HepG2 (cell line): ENCODE results near the gene CPNE2. TPM values are rescaled to one million over a fixed set of nuclear protein-coding genes. Genes with fewer than 3 reads are reported as not detected.

Experiments
- HIVEP1 ChIP-seq: sonication (generic); formaldehyde crosslinking; IDR thresholded peaks from 2 replicates; pipeline ENCODE4 v1.4.0; 2020; ENCODE audit warnings: mild to moderate bottlenecking, missing genetic modification reagents
- KLF15 ChIP-seq: sonication (generic); formaldehyde crosslinking; IDR thresholded peaks from 2 replicates; pipeline ENCODE4 v1.8.1; 2023; ENCODE audit warnings: borderline replicate concordance, mild to moderate bottlenecking, inconsistent platforms, missing genetic modification reagents, mixed read lengths
- NFKB2 ChIP-seq: sonication (generic); formaldehyde crosslinking; IDR thresholded peaks from 2 replicates; pipeline ENCODE4 v1.4.0; 2020; ENCODE audit warnings: missing genetic modification reagents, borderline replicate concordance
- NR0B2 ChIP-seq: sonication (generic); formaldehyde crosslinking; IDR thresholded peaks from 2 replicates; pipeline ENCODE4 v1.4.0; 2020; ENCODE audit warnings: mild to moderate bottlenecking, missing genetic modification reagents
- NR1H2 ChIP-seq: sonication (generic); formaldehyde crosslinking; IDR thresholded peaks from 2 replicates; pipeline ENCODE4 v1.8.1; 2022; ENCODE audit warnings: low read depth, missing genetic modification reagents, borderline replicate concordance
- RFX1 ChIP-seq: fragments of 450-650 bp; IDR thresholded peaks from 2 replicates; pipeline ENCODE4 v1.6.1; 2017
- SETDB1 ChIP-seq: sonication (generic); formaldehyde crosslinking; IDR thresholded peaks from 2 replicates; pipeline ENCODE4 v1.5.1; 2020; ENCODE audit warnings: missing genetic modification reagents, mild to moderate bottlenecking, borderline replicate concordance
- TCF7 ChIP-seq: sonication (generic); IDR thresholded peaks from 2 replicates; pipeline ENCODE4 v1.6.1; 2016; ENCODE audit warnings: antibody characterized with exemption, low read depth
- ZNF687 ChIP-seq: sonication (generic); formaldehyde crosslinking; IDR thresholded peaks from 2 replicates; pipeline ENCODE4 v1.5.1; 2020; ENCODE audit warnings: mild to moderate bottlenecking, missing genetic modification reagents, moderate library complexity
- polyA plus RNA-seq, 8 experiments: library from polyadenylated mRNA; depleted of rRNA in 3 of 8; stranded (reverse) in 7 of 8; unstranded in 1 of 8; fragments of >200 nt; fragmentation: Illumina TruSeq in 4 of 8; extraction: Trizol in 4 of 8; gene quantifications; 2 replicates each; pipeline versions ENCODE4 v1.2.1 to v1.2.3, GENCODE V29; 2011 to 2016; ENCODE audit warnings: low read depth in 4 of 8, missing spikeins in 1 of 8, mixed read lengths in 1 of 8; ENCODE audit not compliant: insufficient read depth in 1 of 8
- total RNA-seq, 5 experiments: library from RNA; depleted of rRNA; stranded (reverse); fragments of >200 nt; fragmentation: Illumina TruSeq; extraction: Trizol; gene quantifications; 2 replicates each; pipeline ENCODE4 v1.2.3, GENCODE V29; 2016; ENCODE audit warnings: low read depth in 1 of 5
- TF ChIP-seq, protein P1 (sequence below): IDR thresholded peaks from 2 replicates; pipeline ENCODE4 v1.6.1; 2012; ENCODE audit warnings: low read length, improper control_type of control experiment
- TF ChIP-seq, protein P2 (sequence below), 2 experiments: sonication (generic) in 1 of 2; formaldehyde crosslinking in 1 of 2; IDR thresholded peaks; 2 replicates each; pipeline versions ENCODE4 v1.6.1 to v1.9.0; 2014 to 2022; ENCODE audit warnings: antibody characterized with exemption in 1 of 2, borderline replicate concordance in 1 of 2, inconsistent platforms in 1 of 2, low read depth in 1 of 2, missing genetic modification reagents in 1 of 2
- TF ChIP-seq, protein P3 (sequence below): sonication (generic); formaldehyde crosslinking; IDR thresholded peaks from 2 replicates; pipeline ENCODE4 v1.5.1; 2020; ENCODE audit warnings: mild to moderate bottlenecking, moderate library complexity, missing genetic modification reagents

CPNE2 gene
- total and polyA plus RNA-seq, 2 of the 13 experiments (the other 11 are each of a cell fraction or from before 2014, with no cell fraction given) = 10.6 to 23.3 TPM

DNA sequence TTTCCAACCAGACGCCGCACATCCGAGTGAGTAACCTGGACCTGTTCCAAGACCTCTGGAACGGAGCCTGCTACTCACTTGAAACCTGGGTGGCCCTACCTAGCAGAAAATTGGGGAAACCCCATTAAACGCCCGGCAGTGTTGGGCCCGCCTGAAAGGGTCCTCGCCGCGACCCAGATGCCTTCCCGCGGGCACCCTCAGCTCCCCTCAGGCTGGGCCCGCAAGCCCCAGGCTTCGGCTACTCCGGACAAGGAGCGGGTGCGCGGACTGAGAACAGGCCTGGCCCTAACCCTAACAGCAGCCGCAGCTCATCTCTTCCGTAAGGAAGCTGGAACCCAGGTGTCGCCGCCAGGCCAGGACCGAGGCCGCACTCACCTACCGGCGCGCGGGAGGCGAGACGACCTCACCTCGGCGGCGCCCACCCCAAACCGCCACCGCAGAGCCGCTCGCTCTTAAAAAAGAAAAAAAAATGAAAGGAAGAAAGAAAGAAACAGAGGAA, 93.1 kb downstream of the CPNE2 start (continued):
- TF ChIP-seq, protein P1, sequence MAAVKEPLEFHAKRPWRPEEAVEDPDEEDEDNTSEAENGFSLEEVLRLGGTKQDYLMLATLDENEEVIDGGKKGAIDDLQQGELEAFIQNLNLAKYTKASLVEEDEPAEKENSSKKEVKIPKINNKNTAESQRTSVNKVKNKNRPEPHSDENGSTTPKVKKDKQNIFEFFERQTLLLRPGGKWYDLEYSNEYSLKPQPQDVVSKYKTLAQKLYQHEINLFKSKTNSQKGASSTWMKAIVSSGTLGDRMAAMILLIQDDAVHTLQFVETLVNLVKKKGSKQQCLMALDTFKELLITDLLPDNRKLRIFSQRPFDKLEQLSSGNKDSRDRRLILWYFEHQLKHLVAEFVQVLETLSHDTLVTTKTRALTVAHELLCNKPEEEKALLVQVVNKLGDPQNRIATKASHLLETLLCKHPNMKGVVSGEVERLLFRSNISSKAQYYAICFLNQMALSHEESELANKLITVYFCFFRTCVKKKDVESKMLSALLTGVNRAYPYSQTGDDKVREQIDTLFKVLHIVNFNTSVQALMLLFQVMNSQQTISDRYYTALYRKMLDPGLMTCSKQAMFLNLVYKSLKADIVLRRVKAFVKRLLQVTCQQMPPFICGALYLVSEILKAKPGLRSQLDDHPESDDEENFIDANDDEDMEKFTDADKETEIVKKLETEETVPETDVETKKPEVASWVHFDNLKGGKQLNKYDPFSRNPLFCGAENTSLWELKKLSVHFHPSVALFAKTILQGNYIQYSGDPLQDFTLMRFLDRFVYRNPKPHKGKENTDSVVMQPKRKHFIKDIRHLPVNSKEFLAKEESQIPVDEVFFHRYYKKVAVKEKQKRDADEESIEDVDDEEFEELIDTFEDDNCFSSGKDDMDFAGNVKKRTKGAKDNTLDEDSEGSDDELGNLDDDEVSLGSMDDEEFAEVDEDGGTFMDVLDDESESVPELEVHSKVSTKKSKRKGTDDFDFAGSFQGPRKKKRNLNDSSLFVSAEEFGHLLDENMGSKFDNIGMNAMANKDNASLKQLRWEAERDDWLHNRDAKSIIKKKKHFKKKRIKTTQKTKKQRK = no peak
- TF ChIP-seq ZNF687 (CRISPR knock-in tag) (peak; percentile 53), KLF15 (0 out of 2 replicates have a peak, but pooled peaks have one; percentile 33), NR1H2 (CRISPR knock-in tag) (no peak), TCF7 (no peak), NR0B2 (CRISPR knock-in tag) (peak; percentile 32; the same call in 1 of the 2 replicates), HIVEP1 (CRISPR knock-in tag) (peak; percentile 79), RFX1 (no peak), SETDB1 (CRISPR knock-in tag) (peak; percentile 80; the same call in 1 of the 2 replicates), NFKB2 (CRISPR knock-in tag) (0 out of 2 replicates have a peak, but pooled peaks have one; percentile 30)
- TF ChIP-seq, protein P2, sequence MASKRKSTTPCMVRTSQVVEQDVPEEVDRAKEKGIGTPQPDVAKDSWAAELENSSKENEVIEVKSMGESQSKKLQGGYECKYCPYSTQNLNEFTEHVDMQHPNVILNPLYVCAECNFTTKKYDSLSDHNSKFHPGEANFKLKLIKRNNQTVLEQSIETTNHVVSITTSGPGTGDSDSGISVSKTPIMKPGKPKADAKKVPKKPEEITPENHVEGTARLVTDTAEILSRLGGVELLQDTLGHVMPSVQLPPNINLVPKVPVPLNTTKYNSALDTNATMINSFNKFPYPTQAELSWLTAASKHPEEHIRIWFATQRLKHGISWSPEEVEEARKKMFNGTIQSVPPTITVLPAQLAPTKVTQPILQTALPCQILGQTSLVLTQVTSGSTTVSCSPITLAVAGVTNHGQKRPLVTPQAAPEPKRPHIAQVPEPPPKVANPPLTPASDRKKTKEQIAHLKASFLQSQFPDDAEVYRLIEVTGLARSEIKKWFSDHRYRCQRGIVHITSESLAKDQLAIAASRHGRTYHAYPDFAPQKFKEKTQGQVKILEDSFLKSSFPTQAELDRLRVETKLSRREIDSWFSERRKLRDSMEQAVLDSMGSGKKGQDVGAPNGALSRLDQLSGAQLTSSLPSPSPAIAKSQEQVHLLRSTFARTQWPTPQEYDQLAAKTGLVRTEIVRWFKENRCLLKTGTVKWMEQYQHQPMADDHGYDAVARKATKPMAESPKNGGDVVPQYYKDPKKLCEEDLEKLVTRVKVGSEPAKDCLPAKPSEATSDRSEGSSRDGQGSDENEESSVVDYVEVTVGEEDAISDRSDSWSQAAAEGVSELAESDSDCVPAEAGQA (IDR thresholded peaks at IDR 0.05; ENCODE audit: low read depth) = no peak
- TF ChIP-seq, protein P2 (CRISPR knock-in tag; IDR thresholded peaks at IDR 0.05; ENCODE audit: borderline replicate concordance) = no peak
- TF ChIP-seq, protein P3, sequence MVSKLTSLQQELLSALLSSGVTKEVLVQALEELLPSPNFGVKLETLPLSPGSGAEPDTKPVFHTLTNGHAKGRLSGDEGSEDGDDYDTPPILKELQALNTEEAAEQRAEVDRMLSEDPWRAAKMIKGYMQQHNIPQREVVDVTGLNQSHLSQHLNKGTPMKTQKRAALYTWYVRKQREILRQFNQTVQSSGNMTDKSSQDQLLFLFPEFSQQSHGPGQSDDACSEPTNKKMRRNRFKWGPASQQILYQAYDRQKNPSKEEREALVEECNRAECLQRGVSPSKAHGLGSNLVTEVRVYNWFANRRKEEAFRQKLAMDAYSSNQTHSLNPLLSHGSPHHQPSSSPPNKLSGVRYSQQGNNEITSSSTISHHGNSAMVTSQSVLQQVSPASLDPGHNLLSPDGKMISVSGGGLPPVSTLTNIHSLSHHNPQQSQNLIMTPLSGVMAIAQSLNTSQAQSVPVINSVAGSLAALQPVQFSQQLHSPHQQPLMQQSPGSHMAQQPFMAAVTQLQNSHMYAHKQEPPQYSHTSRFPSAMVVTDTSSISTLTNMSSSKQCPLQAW (CRISPR knock-in tag) = peak; percentile 35; the same call in 1 of the 2 replicates
